NCI-H1930 (cell line): ENCODE results near the gene CDKN1B.
"Not testable (repeated sequence)": the region's sequence is repeated elsewhere in the genome, so short reads cannot be mapped to it uniquely, and the experiment has no call there.

Experiments used
- DNase-seq, 2 experiments: peaks; one replicate each; lab custom pipeline; 2025; lab: John Stamatoyannopoulos, UW

The CDKN1B gene

DNA sequence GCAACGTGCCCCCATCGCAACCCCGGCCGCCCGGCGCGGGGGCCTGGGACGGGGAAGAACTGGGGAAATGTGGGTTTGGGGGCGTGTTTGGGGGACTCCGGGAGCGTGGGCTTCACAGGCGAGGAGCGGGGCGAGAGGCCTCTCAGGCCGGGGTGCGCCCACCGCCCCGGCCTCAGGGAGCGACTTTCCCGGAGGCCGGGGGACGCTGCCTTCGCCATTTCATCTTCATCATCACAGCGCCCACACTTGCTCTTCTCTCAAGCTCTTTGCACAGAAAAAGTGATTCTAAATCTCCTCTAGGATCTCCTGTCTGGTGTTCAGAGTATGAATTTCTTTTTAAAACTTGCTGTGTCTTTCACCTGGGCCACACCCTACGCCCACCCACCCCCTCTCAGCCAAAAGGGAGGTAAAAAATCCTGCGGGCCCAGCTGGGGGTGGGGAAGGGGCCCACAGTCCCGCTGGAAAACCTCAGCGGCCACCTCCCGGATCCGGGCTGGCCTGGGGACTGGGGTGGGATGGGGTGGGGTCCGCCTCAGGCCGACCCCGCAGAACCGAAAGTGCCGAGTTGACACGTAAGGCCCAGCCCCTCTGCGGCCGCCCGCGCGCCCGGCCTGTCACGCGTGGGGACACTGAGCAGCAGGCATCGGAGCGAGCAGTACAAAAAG lies 7.4 kb downstream of the CDKN1B start:
- DNase-seq = no peak

DNA sequence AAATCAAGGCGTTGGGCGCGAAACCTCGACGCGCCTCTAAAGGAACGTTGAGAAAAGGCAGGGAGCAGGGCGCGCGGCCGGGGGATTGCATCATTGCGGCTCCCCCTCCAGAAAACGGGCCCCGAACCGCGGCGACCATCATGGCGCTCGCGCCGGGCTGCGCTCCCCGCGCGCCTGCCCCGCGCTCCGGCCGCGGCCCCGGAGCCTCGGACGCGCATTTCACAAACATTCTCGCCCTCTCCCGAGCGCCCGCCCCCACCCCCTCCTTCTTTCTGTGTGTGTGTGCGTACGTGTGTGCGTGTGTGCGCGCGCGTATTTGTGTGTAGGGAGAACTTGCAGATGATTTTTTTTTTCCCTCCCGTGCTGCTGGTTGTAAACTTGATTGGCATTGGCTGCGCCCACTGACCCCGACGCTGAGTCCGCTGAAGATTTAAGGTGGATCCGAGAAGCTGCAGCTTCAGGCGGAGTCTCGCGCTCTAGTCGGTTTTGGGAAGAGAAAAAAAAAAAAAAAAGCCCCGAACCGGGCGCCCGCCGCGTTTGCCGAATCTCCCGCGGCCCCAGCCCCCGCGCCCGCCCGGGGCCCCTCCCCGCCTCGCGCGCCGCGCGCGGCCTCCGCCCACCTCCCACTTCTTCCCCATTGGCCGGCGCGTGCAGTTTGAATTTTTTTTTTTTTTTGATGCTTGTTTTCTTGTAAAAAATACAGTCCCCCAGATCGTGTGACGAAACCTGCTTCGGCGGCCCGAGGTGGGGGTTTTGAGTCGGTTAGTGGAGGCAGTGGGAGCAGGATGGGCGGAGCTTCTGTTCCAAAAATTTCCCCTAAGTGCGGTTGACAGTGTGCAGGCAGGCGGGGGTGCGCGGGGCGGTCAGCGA lies 8.2 kb downstream of the CDKN1B start:
- peak; percentile 91 to 92 for DNase-seq

- DNase-seq = no peak
These were observed 8.9 kb downstream of the CDKN1B start for GRCh38 chr12:12725956-12726554.

GRCh38 chr12:12726555-12727093 lies 9.5 kb downstream of the CDKN1B start:
- no peak for DNase-seq

GRCh38 chr12:12731178-12731577 lies 14.0 kb downstream of the CDKN1B start:
- no peak for DNase-seq

DNA sequence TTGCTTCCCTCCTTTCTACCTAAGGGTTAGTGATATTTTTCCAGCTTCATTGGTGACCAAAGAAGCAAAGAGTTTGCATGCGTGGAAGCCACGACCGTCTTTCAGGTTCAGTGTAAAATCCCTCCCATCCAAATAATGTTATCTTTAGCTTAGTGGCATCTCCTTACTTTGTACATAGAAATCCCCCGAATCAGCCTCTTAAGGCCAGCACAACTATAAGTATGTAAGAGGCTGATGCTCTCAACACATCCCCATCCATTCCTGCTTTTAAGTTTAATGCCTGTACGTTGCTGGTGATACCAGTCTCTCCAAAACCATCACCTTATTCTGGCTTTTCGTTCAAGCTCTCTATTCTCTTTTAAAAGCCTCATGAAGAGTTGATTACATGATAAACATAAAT lies 14.6 kb downstream of the CDKN1B start:
- no peak for DNase-seq

- no peak for DNase-seq
These were observed 15.9 kb downstream of the CDKN1B start for GRCh38 chr12:12733118-12733517.

DNA sequence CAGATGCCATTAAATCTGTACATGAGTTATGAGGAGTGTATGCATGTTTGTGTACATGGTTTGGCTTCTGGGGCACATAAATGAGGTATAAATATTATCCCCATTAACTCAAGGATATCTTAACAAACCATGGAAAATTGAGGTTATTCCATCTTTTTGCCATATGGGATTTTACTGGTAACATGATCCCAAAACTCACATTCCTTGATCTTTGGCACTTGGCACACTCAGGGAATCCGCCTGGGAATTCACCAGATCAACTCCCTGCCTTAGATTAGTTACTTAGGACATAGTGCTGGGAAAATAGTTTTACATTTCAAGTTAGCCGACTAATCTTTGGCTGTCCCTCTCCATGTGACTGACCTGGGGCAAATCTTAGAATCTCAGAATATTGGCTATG lies 16.9 kb downstream of the CDKN1B start:
- no peak for DNase-seq

DNA sequence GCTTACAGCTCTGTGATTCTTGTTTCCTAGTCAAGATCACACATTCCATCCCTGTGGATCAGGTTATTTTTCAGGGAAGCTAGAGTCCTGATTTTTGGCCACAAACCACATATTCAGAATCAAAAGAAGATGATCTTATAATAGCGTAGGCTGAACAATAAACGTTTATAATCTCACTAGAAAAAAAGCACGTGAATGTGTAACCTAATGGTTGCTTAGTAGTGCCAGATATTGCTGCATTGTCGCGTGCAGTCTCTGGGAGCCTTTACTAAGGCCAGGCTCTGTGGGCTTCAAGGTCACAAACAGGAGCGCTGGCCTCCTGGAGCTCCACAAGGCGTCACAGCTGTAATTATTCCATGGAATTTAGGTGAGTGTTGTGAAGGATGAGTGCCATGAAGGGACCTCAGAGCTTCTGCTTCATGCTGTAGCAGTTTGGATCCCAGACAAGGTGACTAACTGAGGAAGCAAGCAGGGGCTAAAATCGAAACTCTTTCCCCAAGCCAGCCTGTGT lies 17.4 kb downstream of the CDKN1B start:
- no peak for DNase-seq

GRCh38 chr12:12735301-12735700 lies 18.1 kb downstream of the CDKN1B start:
- DNase-seq = no peak

- no peak for DNase-seq
These were observed 19.9 kb downstream of the CDKN1B start for GRCh38 chr12:12736759-12737676.

DNA sequence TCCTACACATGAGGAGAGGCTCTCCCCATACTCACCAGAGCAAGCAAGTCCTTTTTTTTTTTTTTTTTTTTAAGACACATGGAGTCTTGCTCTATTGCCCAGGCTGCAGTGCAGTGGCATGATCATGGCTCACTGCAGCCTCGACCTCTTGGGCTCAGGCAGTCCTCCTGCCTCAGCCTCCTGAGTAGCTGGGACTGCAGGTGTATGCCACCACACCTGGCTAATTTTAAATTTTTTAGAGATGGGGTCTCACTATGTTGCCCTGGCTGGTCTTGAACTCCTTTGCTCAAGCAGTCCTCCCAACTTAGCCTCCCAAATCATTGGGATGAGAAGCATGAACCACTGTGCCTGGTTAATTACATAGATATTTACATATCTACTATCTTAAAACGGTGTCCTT lies 21.0 kb downstream of the CDKN1B start:
- not testable (repeated sequence) for DNase-seq

DNA sequence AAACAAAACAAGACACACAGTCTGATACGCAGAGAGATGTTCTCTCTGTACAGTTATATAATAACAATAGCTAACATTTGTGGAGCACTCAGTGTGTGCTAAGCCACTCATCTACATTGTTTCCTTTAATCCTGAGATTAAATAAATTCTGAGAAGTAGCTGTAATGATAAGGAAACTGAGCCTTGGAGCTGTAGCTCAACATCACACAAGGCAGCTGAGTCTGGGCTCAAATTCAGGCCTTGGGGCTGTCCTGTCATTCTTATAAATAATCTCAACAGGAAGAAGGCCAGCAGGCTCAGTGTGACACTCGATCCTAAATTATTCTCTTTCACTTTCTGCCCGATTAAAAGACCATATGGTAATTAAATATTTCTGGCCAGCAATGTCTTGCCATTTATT lies 24.5 kb downstream of the CDKN1B start:
- no peak for DNase-seq

GRCh38 chr12:12744546-12745305 lies 27.6 kb downstream of the CDKN1B start:
- no peak for DNase-seq

DNA sequence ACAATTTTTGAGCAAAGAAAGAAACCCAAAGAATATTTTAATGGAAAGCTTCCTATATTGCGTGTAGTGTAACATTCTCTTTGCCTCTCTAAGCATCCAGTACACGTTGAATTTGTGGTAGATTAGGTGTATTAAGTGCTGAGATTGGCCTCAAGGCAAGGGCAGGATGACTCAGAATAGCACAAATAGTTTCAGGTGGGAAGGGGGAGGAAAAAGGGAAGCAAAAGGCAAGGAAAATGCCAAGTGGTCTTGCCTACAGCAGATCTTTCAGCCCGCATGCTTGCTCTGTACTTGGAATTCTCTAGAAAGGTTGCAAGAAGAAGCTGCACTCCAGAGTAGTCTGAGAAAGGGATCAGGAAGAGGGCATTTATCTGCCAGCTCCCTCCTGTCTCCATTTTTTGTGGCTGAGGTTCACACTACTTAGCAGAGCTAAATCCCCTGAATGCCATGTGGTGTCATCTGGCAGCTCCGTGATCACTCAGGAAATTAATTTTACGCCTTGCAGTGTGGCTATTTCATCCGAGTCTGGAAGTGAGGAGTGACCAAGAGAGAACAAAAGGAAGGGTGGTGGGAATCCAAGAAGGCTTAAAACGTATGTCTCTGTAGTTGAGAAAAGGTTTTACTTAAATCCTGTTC lies 28.5 kb downstream of the CDKN1B start:
- no peak for DNase-seq

GRCh38 chr12:12747278-12747677 lies 30.1 kb downstream of the CDKN1B start:
- DNase-seq = no peak

DNA sequence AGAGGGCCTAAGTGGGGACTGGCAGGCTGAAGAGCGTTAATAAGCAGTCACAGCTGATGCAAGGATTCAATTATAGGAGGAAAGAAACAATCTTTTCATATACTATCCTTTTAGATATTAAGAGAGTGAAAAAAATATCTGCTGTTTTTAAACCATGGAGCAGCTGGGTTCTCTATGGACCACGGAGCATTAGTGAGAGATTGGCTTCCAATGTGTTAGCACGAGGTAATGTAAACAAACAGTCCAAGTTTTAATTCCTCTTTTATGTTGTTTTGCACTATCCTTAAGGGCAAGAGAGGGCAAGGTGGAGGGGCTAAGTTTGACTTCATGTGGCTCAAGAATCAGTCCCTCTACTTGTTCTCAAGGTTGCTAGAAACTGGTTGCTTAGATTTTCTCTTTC lies 30.9 kb downstream of the CDKN1B start:
- DNase-seq = no peak

GRCh38 chr12:12749433-12749832 lies 32.3 kb downstream of the CDKN1B start:
- DNase-seq = no peak

- no peak for DNase-seq
These were observed 38.8 kb downstream of the CDKN1B start for GRCh38 chr12:12755923-12756322.

DNA sequence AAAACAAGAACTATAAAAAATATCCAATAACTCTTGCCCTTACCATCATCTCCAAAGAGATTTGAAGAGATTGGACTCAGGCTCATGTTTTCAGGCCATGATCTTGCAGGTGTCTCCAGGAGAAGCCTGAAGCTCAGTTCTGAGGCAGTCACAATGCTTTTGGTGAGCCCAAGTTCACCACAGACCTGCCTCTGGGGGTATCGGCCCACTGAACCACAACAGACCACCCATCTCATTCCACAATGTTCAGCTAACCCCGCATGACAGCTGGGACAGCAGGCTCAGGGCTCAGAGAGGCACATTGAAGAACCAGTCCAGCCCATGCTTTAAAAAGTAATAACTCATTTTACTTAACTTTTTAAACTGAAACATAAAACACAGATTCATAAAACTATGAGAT lies 40.0 kb downstream of the CDKN1B start:
- no peak for DNase-seq
